B cell (primary cell): ENCODE results near the gene QRICH1. TPM values are rescaled to one million over a fixed set of nuclear protein-coding genes. Genes with fewer than 3 reads are reported as not detected.
A peak's percentile ranks its signal among the peaks of the same experiment; 100 is the strongest.

Experiments used
- ATAC-seq: fragments of 200-7000 bp; cut with Tn5 transposase; one replicate; pipeline ENCODE4 v1.10.0; 2021; ENCODE audit warnings: low read depth, mild to moderate bottlenecking, moderate number of reproducible peaks, moderate library complexity
- CTCF ChIA-PET: fragments of 350-600 bp; sonication (Branson Sonifier 250); formaldehyde crosslinking; loops from one replicate; lab custom pipeline; 2021; ENCODE audit warnings: antibody characterized with exemption, inconsistent platforms; lab: Charles Lee
- POLR2A ChIA-PET: fragments of 350-600 bp; sonication (Branson Sonifier 250); formaldehyde crosslinking; loops from one replicate; lab custom pipeline; 2021; ENCODE audit warnings: antibody characterized with exemption; lab: Charles Lee
- DNase-seq: peaks from one replicate; pipeline ENCODE4 v3.0.0; 2013
- H2AFZ ChIP-seq: 2 replicates; pipeline ENCODE4 v1.6.1; 2012; ENCODE audit warnings: mild to moderate bottlenecking, low read depth, low read length; ENCODE audit not compliant: insufficient read depth, poor library complexity, severe bottlenecking
- H3K27ac ChIP-seq, 2 donors: 1 replicate in 1 of 2; 2 replicates in 1 of 2; pipeline ENCODE4 v1.5.1; 2012 to 2013; ENCODE audit warnings: low read length in 2 of 2, mild to moderate bottlenecking in 2 of 2, moderate library complexity in 1 of 2
- H3K27me3 ChIP-seq, 4 experiments: fragments of 200-600 bp in 1 of 4; sonication (generic) in 1 of 4; replicated peaks in 1 of 4; 1 replicate in 2 of 4; 2 replicates in 2 of 4; pipeline versions ENCODE4 v1.6.1 to v1.7.0; 2013 to 2016; ENCODE audit warnings: low read length in 3 of 4, mild to moderate bottlenecking in 2 of 4, mixed read lengths in 1 of 4, moderate library complexity in 1 of 4; ENCODE audit not compliant: insufficient read depth in 4 of 4, control insufficient read depth in 3 of 4; ENCODE audit errors: control extremely low read depth in 1 of 4
- H3K36me3 ChIP-seq, 2 experiments: replicated peaks in 1 of 2; 1 replicate in 1 of 2; 2 replicates in 1 of 2; pipeline versions ENCODE4 v1.6.1 to v1.7.1; 2013; ENCODE audit warnings: low read length in 1 of 2; ENCODE audit not compliant: insufficient read depth in 2 of 2, control insufficient read depth in 1 of 2; ENCODE audit errors: control extremely low read depth in 1 of 2, extremely low read depth in 1 of 2
- H3K4me1 ChIP-seq, 2 donors: fragments of 200-600 bp in 1 of 2; sonication (generic) in 1 of 2; 1 replicate in 1 of 2; 2 replicates in 1 of 2; pipeline versions ENCODE4 v1.5.1 to v1.6.1; 2013 to 2017; ENCODE audit warnings: low read length in 2 of 2; ENCODE audit not compliant: control insufficient read depth in 2 of 2, insufficient read depth in 2 of 2
- H3K4me2 ChIP-seq: replicated peaks from 2 replicates; pipeline ENCODE3; 2012; ENCODE audit warnings: mild to moderate bottlenecking, low read depth, low read length; ENCODE audit not compliant: poor library complexity, severe bottlenecking
- H3K4me3 ChIP-seq, 5 experiments: fragments of 200-600 bp in 1 of 5; sonication (generic) in 1 of 5; 1 replicate in 3 of 5; 2 replicates in 2 of 5; pipeline versions ENCODE4 v1.5.1 to v1.7.0; 2011 to 2016; ENCODE audit warnings: low read length in 4 of 5, mild to moderate bottlenecking in 4 of 5, low read depth in 2 of 5, control low read depth in 1 of 5, moderate library complexity in 1 of 5; ENCODE audit not compliant: insufficient read depth in 1 of 5; ENCODE audit errors: control extremely low read depth in 1 of 5, extremely low read depth in 1 of 5
- H3K79me2 ChIP-seq: fragments of 200-600 bp; sonication (generic); one replicate; pipeline ENCODE4 v1.6.0; 2016; ENCODE audit warnings: low read length; ENCODE audit not compliant: control insufficient read depth, insufficient read depth
- H3K9ac ChIP-seq: fragments of 200-600 bp; sonication (generic); 2 replicates; pipeline ENCODE4 v1.6.1; 2017; ENCODE audit warnings: mild to moderate bottlenecking, low read length, moderate library complexity
- H3K9me3 ChIP-seq, 3 donors: one replicate each; pipeline versions ENCODE4 v1.6.1 to v1.7.1; 2013; ENCODE audit warnings: low read length in 2 of 3; ENCODE audit not compliant: control insufficient read depth in 2 of 3, insufficient read depth in 1 of 3; ENCODE audit errors: control extremely low read depth in 1 of 3
- H4K20me1 ChIP-seq: 2 replicates; pipeline ENCODE4 v1.6.0; 2012; ENCODE audit warnings: mild to moderate bottlenecking, low read length; ENCODE audit not compliant: insufficient read depth, control insufficient read depth, poor library complexity, severe bottlenecking
- H3K27ac Mint-ChIP-seq: one replicate; pipeline ENCODE4 v1.8.0; 2021; ENCODE audit warnings: mixed read lengths
- H3K27me3 Mint-ChIP-seq: one replicate; pipeline ENCODE4 v1.8.0; 2021; ENCODE audit warnings: mixed read lengths
- H3K4me1 Mint-ChIP-seq: one replicate; pipeline ENCODE4 v1.8.0; 2021; ENCODE audit warnings: mixed read lengths
- H3K4me3 Mint-ChIP-seq: one replicate; pipeline ENCODE4 v1.8.0; 2021; ENCODE audit warnings: mixed read lengths
- H3K9me3 Mint-ChIP-seq: one replicate; pipeline ENCODE4 v1.8.0; 2022; ENCODE audit warnings: mixed read lengths; ENCODE audit not compliant: insufficient read depth
- WGBS: methylation state at CpG from one replicate; pipeline ENCODE4 v1.1.5; 2013; ENCODE audit warnings: missing lambda C conversion rate; ENCODE audit not compliant: insufficient coverage; 5-methylcytosine and 5-hydroxymethylcytosine counted together
- intact Hi-C: fragments of 100-400 bp; cut with micrococcal nuclease; formaldehyde crosslinking; loops from one replicate; pipeline ENCODE4 v1.10.0; 2022
- polyA plus RNA-seq: library from polyadenylated mRNA; depleted of rRNA; stranded (reverse); fragments of >200 nt; gene quantifications from 2 replicates; pipeline ENCODE4 v1.2.3, GENCODE V29; 2012
- total RNA-seq, 2 donors: library from RNA; stranded (reverse); fragments of 120-200 nt in 1 of 2; gene quantifications; 1 replicate in 1 of 2; 2 replicates in 1 of 2; pipeline versions ENCODE4 v1.2.3 to v1.2.4, GENCODE V29; 2013 to 2022
- TF ChIP-seq, protein P1 (sequence below): fragments of 200-600 bp; IDR thresholded peaks from one replicate; pipeline ENCODE4 v1.8.0; 2022; ENCODE audit warnings: antibody characterized with exemption, mild to moderate bottlenecking

QRICH1 gene
- total and polyA plus RNA-seq, 2 donors (not counting 1 experiment from before 2014, with no cell fraction given): 179 to 187 TPM

DNA sequence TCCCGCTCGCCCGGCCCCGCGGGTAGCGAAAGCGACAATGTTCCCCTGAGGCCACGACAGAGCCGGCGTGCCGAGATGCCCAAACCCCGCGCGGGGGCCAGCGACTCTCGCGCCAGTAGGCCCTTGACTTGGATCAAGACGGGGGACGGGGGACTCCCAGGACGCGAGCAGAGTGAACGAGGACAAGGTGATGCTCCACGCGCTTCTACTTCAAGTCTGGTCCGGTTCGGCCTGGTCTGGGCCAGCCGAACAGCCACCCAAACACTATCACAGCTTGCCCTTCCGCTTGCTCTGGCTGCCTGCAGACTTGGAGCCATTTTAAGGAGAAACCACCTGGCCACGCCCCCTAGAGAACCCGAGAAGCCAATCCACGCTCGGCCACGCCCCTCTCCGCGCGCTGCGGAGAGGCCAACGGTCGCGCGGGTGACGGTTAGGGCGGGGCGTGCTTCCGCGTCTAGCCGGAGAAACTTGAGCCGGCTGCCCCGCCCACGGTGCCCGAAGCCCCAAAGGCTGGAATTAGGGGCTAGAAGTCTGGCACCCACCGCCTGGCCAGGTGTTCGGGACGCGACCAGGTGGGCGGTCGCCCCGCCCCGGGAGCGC lies 72.6 kb downstream of the QRICH1 start:
- Histone ChIP-seq H3K9me3 (no peaks in the 10 kb centered on the region), H4K20me1 (peaks cover 5% of the 10 kb centered on the region), H3K36me3 (peaks cover 0 to 33% of the 10 kb centered on the region in 2 experiments), H3K4me3 (peak overlapping the region; percentile 66 to 92 (median 89)), H2AFZ (peak overlapping the region; percentile 89), H3K4me1 (peaks cover 36 to 60% of the 10 kb centered on the region in 2 donors), H3K27ac (peak overlapping the region; percentile 96 to 98), H3K4me2 (peak overlapping the region; percentile 98), H3K9ac (peak overlapping the region; percentile 98), H3K79me2 (peaks cover 44% of the 10 kb centered on the region), H3K27me3 (no peaks in the 10 kb centered on the region)
- ATAC-seq (peak; percentile 69), DNase-seq (peak; percentile 99)
- POLR2A ChIA-PET: interaction anchor here (0.5 to 6.4 kb wide), 14 partner anchors 8 to 1528 kb away, joined by 3 to 116 read pairs (median 8); partner anchors contain the start of genes ARIH2, IMPDH2, P4HTM and QRICH1
- H3K27me3 Mint-ChIP-seq: no peaks in the 10 kb centered on the region
- intact Hi-C loops: loop anchor here (1.0 to 10.0 kb wide), 8 partner anchors 8 to 464 kb away; partner anchors contain the start of genes ARIH2, DAG1, IMPDH2 and IP6K2
- H3K27ac Mint-ChIP-seq: peak overlapping the region; percentile 97
- under 1% methylated on average over 60 of the region's 60 CpGs for WGBS
- no peaks in the 10 kb centered on the region for H3K9me3 Mint-ChIP-seq
- peak overlapping the region; percentile 96 for H3K4me3 Mint-ChIP-seq
- CTCF ChIA-PET: interaction anchor here (0.9 to 3.7 kb wide), 13 partner anchors 9 to 319 kb away, joined by 3 to 52 read pairs (median 4); partner anchors contain the start of genes ARIH2, P4HTM, QRICH1 and USP4
- TF ChIP-seq, protein P1, sequence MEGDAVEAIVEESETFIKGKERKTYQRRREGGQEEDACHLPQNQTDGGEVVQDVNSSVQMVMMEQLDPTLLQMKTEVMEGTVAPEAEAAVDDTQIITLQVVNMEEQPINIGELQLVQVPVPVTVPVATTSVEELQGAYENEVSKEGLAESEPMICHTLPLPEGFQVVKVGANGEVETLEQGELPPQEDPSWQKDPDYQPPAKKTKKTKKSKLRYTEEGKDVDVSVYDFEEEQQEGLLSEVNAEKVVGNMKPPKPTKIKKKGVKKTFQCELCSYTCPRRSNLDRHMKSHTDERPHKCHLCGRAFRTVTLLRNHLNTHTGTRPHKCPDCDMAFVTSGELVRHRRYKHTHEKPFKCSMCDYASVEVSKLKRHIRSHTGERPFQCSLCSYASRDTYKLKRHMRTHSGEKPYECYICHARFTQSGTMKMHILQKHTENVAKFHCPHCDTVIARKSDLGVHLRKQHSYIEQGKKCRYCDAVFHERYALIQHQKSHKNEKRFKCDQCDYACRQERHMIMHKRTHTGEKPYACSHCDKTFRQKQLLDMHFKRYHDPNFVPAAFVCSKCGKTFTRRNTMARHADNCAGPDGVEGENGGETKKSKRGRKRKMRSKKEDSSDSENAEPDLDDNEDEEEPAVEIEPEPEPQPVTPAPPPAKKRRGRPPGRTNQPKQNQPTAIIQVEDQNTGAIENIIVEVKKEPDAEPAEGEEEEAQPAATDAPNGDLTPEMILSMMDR: no peak
- peaks cover 60% of the 10 kb centered on the region for H3K4me1 Mint-ChIP-seq
